ENCODE data around the gene NCOA6. TPM values are rescaled to one million over a fixed set of nuclear protein-coding genes. Genes with fewer than 3 reads are reported as not detected.
A peak's percentile ranks its signal among the peaks of the same experiment; 100 is the strongest.
"Not testable (repeated sequence)": the region's sequence is repeated elsewhere in the genome, so short reads cannot be mapped to it uniquely, and the experiment has no call there.

Gene NCOA6
- total RNA-seq, 1 experiment from 2014 or later, result 9.8 TPM

GRCh38 chr20:34791289-34792020 is 34.0 kb downstream of the NCOA6 start:
- no peak overlapping the region for H3K9ac ChIP-seq (ENCODE audit: low read length)
- no peaks in the 10 kb centered on the region for H3K9me2 ChIP-seq (replicated peaks; ENCODE audit: low read length)
- peaks cover 5% of the 10 kb centered on the region for H3F3A ChIP-seq (ENCODE audit: low read length, unreplicated experiment)
- H4K20me1 ChIP-seq (ENCODE audit: low read length), result peaks cover 23% of the 10 kb centered on the region; the same call in 1 of the 2 replicates
- ATAC-seq (peak; percentile 96), DNase-seq (peak; percentile 50)
- TF ChIP-seq EZH2 (IDR thresholded peaks at IDR 0.05; ENCODE audit: low read length, unreplicated experiment), result no peak
- TF ChIP-seq EZH2phosphoT487 (IDR thresholded peaks at IDR 0.05; ENCODE audit: borderline replicate concordance, low read length), result no peak
- no peak for TF ChIP-seq CTCF (conservative IDR thresholded peaks at IDR 0.05; ENCODE audit: low read depth, low read length)
- CTCF ChIA-PET, result no interaction called here
- H2AFZ ChIP-seq (ENCODE audit: low read length), result no peak overlapping the region
- H3K79me2 ChIP-seq (ENCODE audit: low read length), result peaks cover 35% of the 10 kb centered on the region
- no peaks in the 10 kb centered on the region for H3K27me3 ChIP-seq (ENCODE audit: low read length)
- peaks cover 15% of the 10 kb centered on the region for H3K4me1 ChIP-seq (ENCODE audit: insufficient read depth, low read length)
- intact Hi-C loops (cut with micrococcal nuclease), result no loop called here
- TSS peak; percentile 12 for BruUV-seq (replicated peaks)
- H3K27ac ChIP-seq (ENCODE audit: low read length), result no peak overlapping the region
- POLR2A ChIA-PET (ENCODE audit: unreplicated experiment), result interaction anchor here (0.5 to 0.6 kb wide), 3 partner anchors 34 to 1061 kb away, joined by 3 to 12 read pairs (median 4); partner anchors contain the start of gene NCOA6
- H3K9me3 ChIP-seq (ENCODE audit: low read length), result no peaks in the 10 kb centered on the region
- peaks cover 13% of the 10 kb centered on the region; the same call in 1 of the 2 replicates for H3K36me3 ChIP-seq (ENCODE audit: low read depth, low read length)
- 0 out of 2 replicates have a peak overlapping the region, but pooled peaks have one; percentile 17 for H3K4me2 ChIP-seq (ENCODE audit: low read length)
- H3K4me3 ChIP-seq (ENCODE audit: low read length), result no peak overlapping the region

DNA sequence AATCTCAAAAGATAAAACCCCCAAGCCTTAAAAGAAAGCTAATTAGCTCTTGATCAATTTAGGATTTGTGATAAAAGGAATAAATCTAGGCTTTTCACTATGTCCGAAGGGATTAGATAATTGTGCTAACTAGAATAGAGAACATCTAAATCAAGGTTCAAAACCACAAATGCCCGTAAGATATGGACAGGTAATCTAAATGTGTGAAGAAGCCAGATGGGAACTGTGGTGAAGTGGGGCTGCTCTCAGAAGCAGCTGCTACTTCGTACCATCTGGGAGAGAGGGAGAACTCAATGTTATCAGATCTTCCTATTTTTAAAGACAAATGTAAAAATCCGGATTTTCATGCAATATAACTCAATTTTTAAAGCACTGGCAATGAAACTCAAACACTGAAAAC is 44.2 kb downstream of the NCOA6 start:
- Histone ChIP-seq H3K36me3 (ENCODE audit: low read depth, low read length) (peaks cover 10% of the 10 kb centered on the region; the same call in 1 of the 2 replicates), H3K9ac (ENCODE audit: low read length) (no peak overlapping the region), H3K4me1 (ENCODE audit: insufficient read depth, low read length) (no peaks in the 10 kb centered on the region), H3K27ac (ENCODE audit: low read length) (no peak overlapping the region), H3K9me3 (ENCODE audit: low read length) (no peaks in the 10 kb centered on the region), H2AFZ (ENCODE audit: low read length) (no peak overlapping the region), H3K27me3 (ENCODE audit: low read length) (no peaks in the 10 kb centered on the region), H3K79me2 (ENCODE audit: low read length) (no peaks in the 10 kb centered on the region), H3F3A (ENCODE audit: low read length, unreplicated experiment) (no peaks in the 10 kb centered on the region), H3K4me2 (ENCODE audit: low read length) (no peak overlapping the region), H4K20me1 (ENCODE audit: low read length) (no peaks in the 10 kb centered on the region), H3K9me2 (replicated peaks; ENCODE audit: low read length) (no peaks in the 10 kb centered on the region), H3K4me3 (ENCODE audit: low read length) (no peak overlapping the region)
- BruUV-seq (replicated peaks), result no TSS peak
- ChIA-PET CTCF (no interaction called here), POLR2A (ENCODE audit: unreplicated experiment) (no interaction called here)
- no peak for DNase-seq
- ATAC-seq, result no peak
- no peak for TF ChIP-seq EZH2 (IDR thresholded peaks at IDR 0.05; ENCODE audit: low read length, unreplicated experiment)
- TF ChIP-seq CTCF (conservative IDR thresholded peaks at IDR 0.05; ENCODE audit: low read depth, low read length), result no peak
- TF ChIP-seq EZH2phosphoT487 (IDR thresholded peaks at IDR 0.05; ENCODE audit: borderline replicate concordance, low read length), result no peak
- intact Hi-C loops (cut with micrococcal nuclease), result no loop called here

- H3K9ac ChIP-seq (ENCODE audit: low read length); H3K9me2 ChIP-seq (replicated peaks; ENCODE audit: low read length); H3K27ac ChIP-seq (ENCODE audit: low read length); H2AFZ ChIP-seq (ENCODE audit: low read length); POLR2A ChIA-PET (ENCODE audit: unreplicated experiment); intact Hi-C loops (cut with micrococcal nuclease); H3K9me3 ChIP-seq (ENCODE audit: low read length); ATAC-seq; BruUV-seq (replicated peaks); H3K4me1 ChIP-seq (ENCODE audit: insufficient read depth, low read length); H3K79me2 ChIP-seq (ENCODE audit: low read length); CTCF ChIA-PET; H4K20me1 ChIP-seq (ENCODE audit: low read length); DNase-seq; H3K27me3 ChIP-seq (ENCODE audit: low read length); H3F3A ChIP-seq (ENCODE audit: low read length, unreplicated experiment); H3K4me3 ChIP-seq (ENCODE audit: low read length); H3K4me2 ChIP-seq (ENCODE audit: low read length): not testable (repeated sequence)
- H3K36me3 ChIP-seq (ENCODE audit: low read depth, low read length), result peaks cover 10% of the 10 kb centered on the region; the same call in 1 of the 2 replicates
Observed at GRCh38 chr20:34780291-34780690, 45.2 kb downstream of the NCOA6 start.

All from PC-3 (cell line).